ENCODE data around the gene KLHL10. TPM values are rescaled to one million over a fixed set of nuclear protein-coding genes. Genes with fewer than 3 reads are reported as not detected.

Gene KLHL10
- total and polyA plus RNA-seq, 2 of the 13 experiments (the other 11 are each of a cell fraction or from before 2014, with no cell fraction given): 0.04 to 0.08 TPM

- TF ChIP-seq AHDC1 (CRISPR knock-in tag; IDR thresholded peaks at IDR 0.05; ENCODE audit: borderline replicate concordance) (peak; percentile 49; the same call in 1 of the 2 replicates), ZNF703 (CRISPR knock-in tag; IDR thresholded peaks at IDR 0.05; ENCODE audit: borderline replicate concordance) (no peak), RELA (CRISPR knock-in tag; IDR thresholded peaks at IDR 0.05) (no peak), THAP8 (CRISPR knock-in tag; IDR thresholded peaks at IDR 0.05; ENCODE audit: borderline replicate concordance) (no peak), BRD4 (CRISPR knock-in tag; IDR thresholded peaks at IDR 0.05) (no peak), WIZ (CRISPR knock-in tag; IDR thresholded peaks at IDR 0.05) (no peak), TARDBP (CRISPR knock-in tag; IDR thresholded peaks at IDR 0.05) (peak; percentile 36; the same call in 1 of the 2 replicates), SP5 (CRISPR knock-in tag; IDR thresholded peaks at IDR 0.05; ENCODE audit: borderline replicate concordance, low read depth) (peak; percentile 79), ZNF225 (CRISPR knock-in tag; IDR thresholded peaks at IDR 0.05) (peak; percentile 10; the same call in 1 of the 2 replicates), NFE2L2 (IDR thresholded peaks at IDR 0.05; ENCODE audit: low read length) (no peak), GZF1 (CRISPR knock-in tag; IDR thresholded peaks at IDR 0.05) (no peak), ZNF382 (CRISPR knock-in tag; IDR thresholded peaks at IDR 0.05; ENCODE audit: borderline replicate concordance) (no peak), ZFP1 (CRISPR knock-in tag; IDR thresholded peaks at IDR 0.05) (no peak), ZNF891 (CRISPR knock-in tag; IDR thresholded peaks at IDR 0.05) (no peak), ETV6 (CRISPR knock-in tag; conservative IDR thresholded peaks at IDR 0.05) (no peak), DRAP1 (CRISPR knock-in tag; IDR thresholded peaks at IDR 0.05) (no peak), CREM (IDR thresholded peaks at IDR 0.05) (0 out of 2 replicates have a peak, but pooled peaks have one; percentile 9), CREM (CRISPR knock-in tag; IDR thresholded peaks at IDR 0.05) (no peak), HIC2 (CRISPR knock-in tag; IDR thresholded peaks at IDR 0.05; ENCODE audit: low read depth) (peak; percentile 28), NR3C1 (CRISPR knock-in tag; IDR thresholded peaks at IDR 0.05) (no peak), CSRNP2 (CRISPR knock-in tag; conservative IDR thresholded peaks at IDR 0.05; ENCODE audit: low read depth) (no peak)
These were observed 36.8 kb upstream of the KLHL10 start (continued) for GRCh38 chr17:41800601-41801373.
